Measurements from ENCODE around the gene DUSP8.

DUSP8 gene

DNA sequence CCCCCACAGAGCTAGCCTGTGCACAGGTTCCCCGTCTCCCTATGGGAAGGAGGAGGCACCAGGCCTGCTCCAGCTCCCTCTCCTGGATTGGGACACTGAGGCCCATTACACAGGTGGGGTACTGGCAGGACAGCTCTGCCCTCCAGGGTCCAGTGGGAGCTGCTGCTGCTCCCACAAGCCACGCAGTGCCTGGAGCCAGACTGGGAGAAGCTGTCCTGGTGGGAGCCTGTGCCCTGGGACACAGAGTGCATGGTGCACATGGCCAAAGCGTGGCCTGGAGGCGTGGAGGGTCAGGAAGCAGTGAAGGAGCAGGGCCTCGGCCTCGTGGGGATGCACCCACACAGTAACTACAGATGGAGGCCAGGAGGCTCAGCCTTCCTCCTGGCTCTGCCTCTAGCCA lies 27.5 kb downstream of the DUSP8 start:
- Mint-ChIP-seq H3K4me1 (no peaks in the 10 kb centered on the region), H3K36me3 (ENCODE audit: low read depth) (no peaks in the 10 kb centered on the region), H3K9me3 (no peaks in the 10 kb centered on the region), H3K27ac (no peak overlapping the region), H3K4me3 (no peak overlapping the region), H3K27me3 (ENCODE audit: low read depth, poor library complexity) (peaks cover 87% of the 10 kb centered on the region)
- TF ChIP-seq, protein P1, sequence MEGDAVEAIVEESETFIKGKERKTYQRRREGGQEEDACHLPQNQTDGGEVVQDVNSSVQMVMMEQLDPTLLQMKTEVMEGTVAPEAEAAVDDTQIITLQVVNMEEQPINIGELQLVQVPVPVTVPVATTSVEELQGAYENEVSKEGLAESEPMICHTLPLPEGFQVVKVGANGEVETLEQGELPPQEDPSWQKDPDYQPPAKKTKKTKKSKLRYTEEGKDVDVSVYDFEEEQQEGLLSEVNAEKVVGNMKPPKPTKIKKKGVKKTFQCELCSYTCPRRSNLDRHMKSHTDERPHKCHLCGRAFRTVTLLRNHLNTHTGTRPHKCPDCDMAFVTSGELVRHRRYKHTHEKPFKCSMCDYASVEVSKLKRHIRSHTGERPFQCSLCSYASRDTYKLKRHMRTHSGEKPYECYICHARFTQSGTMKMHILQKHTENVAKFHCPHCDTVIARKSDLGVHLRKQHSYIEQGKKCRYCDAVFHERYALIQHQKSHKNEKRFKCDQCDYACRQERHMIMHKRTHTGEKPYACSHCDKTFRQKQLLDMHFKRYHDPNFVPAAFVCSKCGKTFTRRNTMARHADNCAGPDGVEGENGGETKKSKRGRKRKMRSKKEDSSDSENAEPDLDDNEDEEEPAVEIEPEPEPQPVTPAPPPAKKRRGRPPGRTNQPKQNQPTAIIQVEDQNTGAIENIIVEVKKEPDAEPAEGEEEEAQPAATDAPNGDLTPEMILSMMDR (IDR thresholded peaks at IDR 0.05) = no peak
- no peak for DNase-seq

DNA sequence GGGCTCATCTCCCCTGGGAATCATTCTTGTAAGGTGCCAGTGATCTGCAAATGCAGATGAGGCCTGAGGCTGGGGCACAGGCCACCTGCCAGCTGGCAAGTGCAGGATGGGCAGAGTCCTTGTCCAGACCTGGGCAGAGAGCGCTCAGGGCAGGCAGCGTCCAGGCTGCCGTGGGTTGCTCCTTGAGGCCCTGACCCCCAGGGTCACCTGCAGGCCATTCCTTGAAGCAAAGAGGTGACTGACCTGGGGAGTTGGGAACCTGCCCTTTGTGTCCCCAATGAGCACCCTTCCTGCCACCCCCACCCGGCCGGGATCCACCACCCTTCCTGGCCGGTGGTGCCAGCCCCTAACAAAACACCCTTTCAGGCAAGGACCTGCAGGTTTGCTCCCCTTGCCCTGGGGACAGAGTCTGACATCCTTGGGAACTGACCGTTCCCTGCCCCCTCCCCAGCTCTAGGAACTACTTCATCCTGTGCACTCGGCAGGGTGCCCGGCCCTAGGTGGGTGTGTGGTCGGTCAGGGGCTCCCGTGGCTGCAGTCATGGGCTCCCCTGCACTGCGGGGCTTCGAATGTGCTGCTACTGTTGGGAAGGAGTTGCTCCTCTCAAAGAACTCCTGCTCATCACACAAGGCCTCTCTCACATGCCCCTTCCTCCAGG lies 28.3 kb downstream of the DUSP8 start:
- Mint-ChIP-seq H3K27me3 (ENCODE audit: low read depth, poor library complexity) (peaks cover 87% of the 10 kb centered on the region), H3K9me3 (no peaks in the 10 kb centered on the region), H3K27ac (no peak overlapping the region), H3K36me3 (ENCODE audit: low read depth) (no peaks in the 10 kb centered on the region), H3K4me1 (no peaks in the 10 kb centered on the region), H3K4me3 (no peak overlapping the region)
- DNase-seq = no peak
- TF ChIP-seq, protein P1 (IDR thresholded peaks at IDR 0.05) = no peak

DNA sequence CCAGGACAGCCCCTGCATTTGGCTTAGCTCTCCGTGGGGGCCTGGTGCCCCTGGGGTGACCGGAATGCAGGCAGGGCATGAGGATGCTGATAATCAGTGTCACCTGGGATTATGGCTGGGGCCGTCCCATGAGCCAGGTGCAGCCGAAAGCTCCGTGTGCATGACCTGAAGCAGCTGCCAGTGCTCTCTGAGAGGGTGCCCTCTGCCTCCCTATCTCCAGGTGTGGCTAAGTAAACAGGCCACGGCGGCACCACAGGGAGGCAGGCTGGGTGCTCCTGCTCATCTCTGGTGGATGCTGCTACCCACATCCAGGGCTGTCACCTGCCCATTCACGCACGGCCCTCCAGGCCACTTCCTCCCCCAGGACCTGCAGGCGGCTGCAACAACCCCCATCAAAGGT lies 29.8 kb downstream of the DUSP8 start:
- no peaks in the 10 kb centered on the region for H3K4me1 Mint-ChIP-seq
- TF ChIP-seq, protein P1 (IDR thresholded peaks at IDR 0.05) = no peak
- no peak overlapping the region for H3K27ac Mint-ChIP-seq
- H3K9me3 Mint-ChIP-seq = peaks cover 5% of the 10 kb centered on the region
- H3K4me3 Mint-ChIP-seq = no peak overlapping the region
- H3K36me3 Mint-ChIP-seq (ENCODE audit: low read depth) = no peaks in the 10 kb centered on the region
- no peak for DNase-seq
- H3K27me3 Mint-ChIP-seq (ENCODE audit: low read depth, poor library complexity) = peaks cover 85% of the 10 kb centered on the region

DNA sequence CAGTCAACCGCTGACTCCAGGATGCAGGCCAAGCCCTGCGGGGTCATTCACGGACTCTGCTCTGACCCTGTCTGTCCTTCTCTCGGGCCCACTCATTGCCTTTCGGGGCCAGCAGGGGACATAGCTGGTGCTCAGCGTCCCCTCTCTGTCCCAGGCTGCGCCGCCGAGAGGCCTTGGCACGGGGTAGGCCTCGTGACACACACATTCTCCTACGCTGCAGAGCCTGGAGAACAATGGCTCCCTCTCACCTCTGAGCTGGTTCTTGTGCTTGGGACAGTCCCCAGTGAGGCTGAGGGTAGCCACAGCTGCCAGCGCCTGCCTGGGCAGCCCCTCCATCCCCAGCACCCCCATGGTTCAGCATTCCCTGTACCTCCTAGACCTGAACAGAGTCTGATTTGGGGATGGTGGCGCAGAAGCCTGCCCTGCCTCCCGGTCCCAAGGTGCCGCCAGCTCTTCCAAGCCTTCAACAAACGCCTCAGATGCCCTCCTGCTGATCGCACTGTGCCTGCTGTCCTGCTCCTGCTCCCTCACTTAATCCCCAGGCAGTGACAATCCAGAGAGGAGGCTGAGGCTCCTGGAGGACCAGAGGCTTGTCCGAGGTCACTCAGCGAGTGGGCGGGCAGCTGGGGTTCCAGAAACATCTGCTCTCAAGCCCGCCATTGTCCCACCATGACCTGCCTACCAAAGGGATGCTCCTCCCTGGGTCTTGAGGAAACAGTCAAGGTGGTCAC lies 30.4 kb downstream of the DUSP8 start:
- H3K4me3 Mint-ChIP-seq = no peak overlapping the region
- no peak for DNase-seq
- H3K27ac Mint-ChIP-seq = no peak overlapping the region
- no peaks in the 10 kb centered on the region for H3K36me3 Mint-ChIP-seq (ENCODE audit: low read depth)
- H3K4me1 Mint-ChIP-seq = no peaks in the 10 kb centered on the region
- peaks cover 5% of the 10 kb centered on the region for H3K9me3 Mint-ChIP-seq
- TF ChIP-seq, protein P1 (IDR thresholded peaks at IDR 0.05) = no peak
- peaks cover 85% of the 10 kb centered on the region for H3K27me3 Mint-ChIP-seq (ENCODE audit: low read depth, poor library complexity)

DNA sequence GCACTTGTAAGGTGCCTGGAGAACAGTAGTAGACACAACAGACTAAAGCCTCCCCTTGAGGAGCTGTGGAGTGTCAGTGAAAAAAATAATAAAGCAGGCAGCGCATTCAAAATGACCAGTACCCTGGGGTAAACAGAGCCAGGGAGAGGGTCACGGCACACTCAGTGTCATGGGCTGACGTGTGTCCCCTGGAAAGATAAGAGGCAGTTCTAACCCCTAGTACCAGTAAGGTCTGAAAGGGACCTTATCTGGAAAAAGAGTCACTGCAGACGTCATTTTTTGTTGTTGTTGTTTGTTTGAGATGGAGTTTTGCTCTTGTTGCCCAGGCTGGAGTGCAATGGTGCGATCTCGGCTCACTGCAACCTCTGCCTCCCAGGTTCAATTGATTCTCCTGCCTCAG lies 32.0 kb downstream of the DUSP8 start:
- TF ChIP-seq, protein P1 (IDR thresholded peaks at IDR 0.05) = no peak
- H3K27me3 Mint-ChIP-seq (ENCODE audit: low read depth, poor library complexity) = peaks cover 70% of the 10 kb centered on the region
- peaks cover 5% of the 10 kb centered on the region for H3K9me3 Mint-ChIP-seq

DNA sequence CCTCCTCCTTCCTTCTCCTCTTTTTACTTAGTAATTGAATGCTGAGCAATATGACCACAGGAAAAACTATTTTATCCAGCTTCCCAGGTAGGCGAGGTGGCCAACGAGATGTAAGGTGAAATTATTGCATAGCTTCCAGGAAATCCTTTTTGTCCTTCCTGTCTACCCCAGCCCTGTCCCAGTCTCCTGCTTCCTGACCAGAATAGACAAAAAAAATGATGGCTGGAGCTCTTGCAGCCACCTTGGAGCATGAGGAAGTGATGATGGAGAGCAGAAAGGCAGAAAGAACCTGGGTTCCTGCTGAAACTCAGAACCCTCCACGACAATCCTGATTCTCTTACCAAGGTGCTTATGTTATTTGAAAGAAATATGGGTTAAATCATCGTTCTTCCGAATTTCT lies 33.9 kb downstream of the DUSP8 start:
- H3K27ac Mint-ChIP-seq = no peak overlapping the region
- H3K36me3 Mint-ChIP-seq (ENCODE audit: low read depth) = no peaks in the 10 kb centered on the region
- TF ChIP-seq, protein P1 (IDR thresholded peaks at IDR 0.05) = no peak
- peaks cover 5% of the 10 kb centered on the region for H3K9me3 Mint-ChIP-seq
- H3K4me3 Mint-ChIP-seq = no peak overlapping the region
- H3K27me3 Mint-ChIP-seq (ENCODE audit: low read depth, poor library complexity) = peaks cover 53% of the 10 kb centered on the region
- DNase-seq = no peak
- H3K4me1 Mint-ChIP-seq = peaks cover 8% of the 10 kb centered on the region

More for the DNA sequence above, 32.0 kb downstream of the DUSP8 start:
- no peak for DNase-seq
- no peak overlapping the region for H3K27ac Mint-ChIP-seq
- peaks cover 7% of the 10 kb centered on the region for H3K4me1 Mint-ChIP-seq
- H3K4me3 Mint-ChIP-seq = no peak overlapping the region
- H3K36me3 Mint-ChIP-seq (ENCODE audit: low read depth) = no peaks in the 10 kb centered on the region

Data from nephron progenitor cell (in vitro differentiated cells).